H9 (cell line): ENCODE data around the gene ACYP1. TPM values are rescaled to one million over a fixed set of nuclear protein-coding genes. Genes with fewer than 3 reads are reported as not detected.

ENCODE experiments used
- DNase-seq: peaks from one replicate; pipeline ENCODE4 v3.0.0-alpha.2; 2017
- H2AFZ ChIP-seq: one replicate; pipeline ENCODE4 v1.6.1; 2013; ENCODE audit warnings: mild to moderate bottlenecking, low read length, control low read depth, moderate library complexity
- H2AK5ac ChIP-seq: 2 replicates; pipeline ENCODE4 v1.6.1; 2013; ENCODE audit warnings: low read length, control low read depth, mixed read lengths; ENCODE audit not compliant: insufficient read length
- H2BK120ac ChIP-seq: one replicate; pipeline ENCODE4 v1.6.1; 2013; ENCODE audit warnings: low read depth, mild to moderate bottlenecking, low read length, control low read depth, inconsistent platforms; ENCODE audit not compliant: poor library complexity, severe bottlenecking
- H2BK12ac ChIP-seq: 2 replicates; pipeline ENCODE4 v1.6.1; 2013; ENCODE audit warnings: low read length, control low read depth, mixed read lengths, low read depth; ENCODE audit not compliant: insufficient read length
- H2BK15ac ChIP-seq: 2 replicates; pipeline ENCODE4 v1.6.1; 2013; ENCODE audit warnings: low read depth, low read length, control low read depth
- H2BK20ac ChIP-seq: one replicate; pipeline ENCODE4 v1.6.1; 2013; ENCODE audit warnings: low read depth, mild to moderate bottlenecking, low read length, control low read depth, inconsistent platforms; ENCODE audit not compliant: poor library complexity, severe bottlenecking
- H2BK5ac ChIP-seq: 2 replicates; pipeline ENCODE4 v1.6.1; 2013; ENCODE audit warnings: low read length, control low read depth, mixed read lengths; ENCODE audit not compliant: insufficient read length
- H3K14ac ChIP-seq: 2 replicates; pipeline ENCODE4 v1.6.1; 2013; ENCODE audit warnings: low read length, control low read depth; ENCODE audit not compliant: insufficient read depth
- H3K18ac ChIP-seq: 2 replicates; pipeline ENCODE4 v1.6.1; 2013; ENCODE audit warnings: low read depth, mild to moderate bottlenecking, mixed read lengths, low read length, control low read depth; ENCODE audit not compliant: insufficient read length
- H3K23ac ChIP-seq: 2 replicates; pipeline ENCODE4 v1.6.1; 2013; ENCODE audit warnings: low read length, control low read depth, mixed read lengths, low read depth; ENCODE audit not compliant: insufficient read length
- H3K23me2 ChIP-seq: 2 replicates; pipeline ENCODE4 v1.6.1; 2013; ENCODE audit warnings: low read depth, mild to moderate bottlenecking, mixed read lengths, low read length, control low read depth; ENCODE audit not compliant: insufficient read length, poor library complexity, severe bottlenecking
- H3K27ac ChIP-seq: 2 replicates; pipeline ENCODE4 v1.5.1; 2013; ENCODE audit warnings: low read length, control low read depth, mixed read lengths, low read depth; ENCODE audit not compliant: insufficient read length
- H3K27me3 ChIP-seq: 2 replicates; pipeline ENCODE4 v1.6.1; 2013; ENCODE audit warnings: low read length, control low read depth, inconsistent platforms; ENCODE audit not compliant: insufficient read depth
- H3K4ac ChIP-seq: 2 replicates; pipeline ENCODE4 v1.6.1; 2013; ENCODE audit warnings: low read depth, mild to moderate bottlenecking, control low read depth, inconsistent platforms, low read length, moderate library complexity
- H3K4me1 ChIP-seq: 2 replicates; pipeline ENCODE4 v1.6.1; 2013; ENCODE audit warnings: low read length, control low read depth, inconsistent platforms; ENCODE audit not compliant: insufficient read depth
- H3K4me2 ChIP-seq: 2 replicates; pipeline ENCODE4 v1.6.1; 2013; ENCODE audit warnings: low read length, control low read depth, mixed read lengths; ENCODE audit not compliant: insufficient read length, insufficient read depth
- H3K56ac ChIP-seq: 2 replicates; pipeline ENCODE4 v1.6.1; 2013; ENCODE audit warnings: low read depth, mild to moderate bottlenecking, mixed read lengths, low read length, control low read depth; ENCODE audit not compliant: insufficient read length
- H3K79me1 ChIP-seq: 2 replicates; pipeline ENCODE4 v1.6.1; 2013; ENCODE audit warnings: low read depth, mild to moderate bottlenecking, moderate library complexity, low read length, control low read depth, inconsistent platforms; ENCODE audit not compliant: insufficient read depth, poor library complexity, severe bottlenecking
- H3K79me2 ChIP-seq: 2 replicates; pipeline ENCODE4 v1.6.1; 2013; ENCODE audit warnings: low read length, control low read depth, inconsistent platforms; ENCODE audit not compliant: insufficient read depth
- H3K9ac ChIP-seq: 2 replicates; pipeline ENCODE4 v1.6.1; 2013; ENCODE audit warnings: low read length, control low read depth, mixed read lengths; ENCODE audit not compliant: insufficient read length; ENCODE audit errors: extremely low read depth
- H3K9me3 ChIP-seq: one replicate; pipeline ENCODE4 v1.6.1; 2013; ENCODE audit warnings: low read depth, low read length, inconsistent platforms; ENCODE audit not compliant: control insufficient read depth
- H3T11ph ChIP-seq: one replicate; pipeline ENCODE4 v1.6.1; 2013; ENCODE audit warnings: mild to moderate bottlenecking, low read length, control low read depth, inconsistent platforms
- H4K20me1 ChIP-seq: one replicate; pipeline ENCODE4 v1.6.1; 2013; ENCODE audit not compliant: control insufficient read depth, insufficient read length, insufficient read depth
- H4K5ac ChIP-seq: 2 replicates; pipeline ENCODE4 v1.6.1; 2013; ENCODE audit warnings: low read depth, mild to moderate bottlenecking, mixed read lengths, low read length, control low read depth; ENCODE audit not compliant: insufficient read length
- H4K8ac ChIP-seq: replicated peaks from 2 replicates; pipeline ENCODE4 v1.6.1; 2013; ENCODE audit warnings: low read length, control low read depth, mixed read lengths, low read depth; ENCODE audit not compliant: insufficient read length
- H4K91ac ChIP-seq: 2 replicates; pipeline ENCODE4 v1.6.1; 2013; ENCODE audit warnings: low read depth, mild to moderate bottlenecking, moderate library complexity, mixed read lengths, low read length, control low read depth; ENCODE audit not compliant: insufficient read length
- H3K27ac Mint-ChIP-seq, 3 experiments: 2 replicates in 2 of 3; 3 replicates in 1 of 3; pipeline ENCODE4 v1.8.0; 2020 to 2021; ENCODE audit warnings: mixed read lengths in 3 of 3, mild to moderate bottlenecking in 1 of 3, moderate library complexity in 1 of 3
- H3K27me3 Mint-ChIP-seq: 2 replicates; pipeline ENCODE4 v1.8.0; 2021; ENCODE audit warnings: low read depth, mild to moderate bottlenecking, moderate library complexity, mixed read lengths
- H3K36me3 Mint-ChIP-seq, 3 experiments: 2 replicates in 2 of 3; 3 replicates in 1 of 3; pipeline ENCODE4 v1.8.0; 2020 to 2021; ENCODE audit warnings: low read depth in 3 of 3, mixed read lengths in 3 of 3; ENCODE audit not compliant: insufficient read depth in 1 of 3
- H3K4me1 Mint-ChIP-seq, 2 experiments: 2 replicates each; pipeline ENCODE4 v1.8.0; 2020; ENCODE audit warnings: mixed read lengths in 2 of 2
- H3K4me3 Mint-ChIP-seq, 2 experiments: 2 replicates in 1 of 2; 3 replicates in 1 of 2; pipeline ENCODE4 v1.8.0; 2020 to 2021; ENCODE audit warnings: mild to moderate bottlenecking in 2 of 2, mixed read lengths in 2 of 2, moderate library complexity in 1 of 2
- H3K9me3 Mint-ChIP-seq, 2 experiments: 2 replicates in 1 of 2; 3 replicates in 1 of 2; pipeline ENCODE4 v1.8.0; 2020; ENCODE audit warnings: mild to moderate bottlenecking in 2 of 2, mixed read lengths in 2 of 2, moderate library complexity in 1 of 2
- CTCF ChIP-seq: fragments of 200-600 bp; sonication (generic); conservative IDR thresholded peaks from 3 replicates; pipeline ENCODE4 v1.8.0; 2021; ENCODE audit warnings: antibody characterized with exemption, mild to moderate bottlenecking
- WGBS: extraction: QIAGEN DNeasy Blood & Tissue Kit; methylation state at CpG from one replicate; pipeline ENCODE4 v1.1.7; 2013; ENCODE audit warnings: missing lambda C conversion rate, low lambda C conversion rate, mixed read lengths; ENCODE audit not compliant: insufficient read length; ENCODE audit errors: extremely low coverage; 5-methylcytosine and 5-hydroxymethylcytosine counted together
- total RNA-seq: library from RNA; stranded (reverse); gene quantifications from 2 replicates; pipeline ENCODE4 v1.2.1, GENCODE V29; 2021

The ACYP1 gene
- total RNA-seq, 1 experiment from 2014 or later = 18.9 TPM

GRCh38 chr14:75018694-75019093 lies 45.1 kb downstream of the ACYP1 start:
- Histone ChIP-seq H4K20me1 (no peaks in the 10 kb centered on the region), H3K14ac (no peak overlapping the region), H3K79me2 (no peaks in the 10 kb centered on the region), H3K4ac (no peak overlapping the region), H2BK12ac (no peak overlapping the region), H4K5ac (no peak overlapping the region), H2BK120ac (no peak overlapping the region), H3K23ac (no peak overlapping the region), H2AFZ (no peak overlapping the region), H3K4me2 (no peak overlapping the region), H2BK5ac (no peak overlapping the region), H3K56ac (no peak overlapping the region), H2BK20ac (no peak overlapping the region), H3K23me2 (no peaks in the 10 kb centered on the region), H3K9me3 (no peaks in the 10 kb centered on the region), H2AK5ac (no peak overlapping the region), H3K27ac (no peak overlapping the region), H3K9ac (no peak overlapping the region), H3K79me1 (no peaks in the 10 kb centered on the region), H3K18ac (no peak overlapping the region), H3K27me3 (no peaks in the 10 kb centered on the region), H3K4me1 (no peaks in the 10 kb centered on the region), H4K91ac (no peak overlapping the region), H3T11ph (no peak overlapping the region), H2BK15ac (no peak overlapping the region), H4K8ac (no peak overlapping the region)
- Mint-ChIP-seq H3K4me1 (no peaks in the 10 kb centered on the region), H3K36me3 (peaks cover 9 to 57% (median 39%) of the 10 kb centered on the region in 3 experiments; a peak in 5 of 7 replicates), H3K4me3 (no peak overlapping the region), H3K27me3 (no peaks in the 10 kb centered on the region), H3K9me3 (no peaks in the 10 kb centered on the region), H3K27ac (no peak overlapping the region)
- WGBS = no CpG with 5 or more reads among the region's 3 CpGs
- no peak for DNase-seq
- no peak for TF ChIP-seq CTCF
